GM12878 (cell line): Measurements from ENCODE around the gene STXBP5. TPM values are rescaled to one million over a fixed set of nuclear protein-coding genes. Genes with fewer than 3 reads are reported as not detected.

ENCODE experiments used
- ATAC-seq: fragments of 200-7000 bp; cut with Tn5 transposase; 3 replicates; pipeline ENCODE4 v1.9.1; 2020; ENCODE audit warnings: mild to moderate bottlenecking, moderate library complexity
- BruUV-seq: library from RNA; stranded (reverse); fragments of 400-500 nt; replicated peaks from 2 replicates; lab custom pipeline; 2021; lab: Mats Ljungman, UMichigan
- CTCF ChIA-PET: fragments of 300-600 bp; sonication (Branson Sonifier 250); formaldehyde crosslinking; extraction: SDS; loops from one replicate; lab custom pipeline; 2021; ENCODE audit warnings: inconsistent platforms; lab: Yijun Ruan, JAX
- POLR2A ChIA-PET: fragments of 350-600 bp; formaldehyde crosslinking; extraction: SDS; loops from one replicate; lab custom pipeline; 2021; ENCODE audit warnings: inconsistent platforms; lab: Charles Lee
- RAD21 ChIA-PET: fragments of 300-600 bp; sonication (Branson Sonifier 250); formaldehyde crosslinking; loops from one replicate; lab custom pipeline; 2023; ENCODE audit warnings: antibody characterized with exemption; ENCODE audit not compliant: unreplicated experiment; lab: Charles Lee
- SMC1A ChIA-PET: fragments of 300-600 bp; sonication (Branson Sonifier 250); formaldehyde crosslinking; loops from one replicate; lab custom pipeline; 2023; ENCODE audit not compliant: unreplicated experiment, uncharacterized antibody; lab: Charles Lee
- DNase-seq: peaks from one replicate; pipeline ENCODE4 v3.0.0-alpha.2; 2011; ENCODE audit warnings: low read depth, low spot score
- FAIRE-seq: peaks from 3 replicates; lab custom pipeline; 2011; peaks lifted over from hg19 to GRCh38; lab: Jason Lieb, UNC
- H2AFZ ChIP-seq: 2 replicates; pipeline ENCODE4 v1.6.0; 2011; ENCODE audit warnings: low read depth, low read length, control low read depth; ENCODE audit not compliant: control insufficient read depth
- H3K27ac ChIP-seq: 2 replicates; pipeline ENCODE4 v1.5.1; 2011; ENCODE audit warnings: control low read depth; ENCODE audit not compliant: control insufficient read depth, insufficient read depth
- H3K27me3 ChIP-seq, 2 experiments: replicated peaks in 1 of 2; 2 replicates each; pipeline versions ENCODE4 v1.6.0 to v1.6.1; 2011; ENCODE audit warnings: low read length in 1 of 2; ENCODE audit not compliant: control insufficient read depth in 2 of 2, insufficient read depth in 2 of 2
- H3K36me3 ChIP-seq, 2 experiments: 2 replicates each; pipeline ENCODE4 v1.5.1; 2011; ENCODE audit warnings: low read length in 1 of 2; ENCODE audit not compliant: control insufficient read depth in 2 of 2, insufficient read depth in 2 of 2
- H3K4me1 ChIP-seq: 2 replicates; pipeline ENCODE4 v1.6.1; 2011; ENCODE audit warnings: mild to moderate bottlenecking, low read length, moderate library complexity, mixed read lengths; ENCODE audit not compliant: control insufficient read depth, insufficient read depth
- H3K4me2 ChIP-seq: 2 replicates; pipeline ENCODE4 v1.6.0; 2011; ENCODE audit warnings: control low read depth; ENCODE audit not compliant: control insufficient read depth, insufficient read depth
- H3K4me3 ChIP-seq: fragments of 200-600 bp; sonication (generic); 2 replicates; pipeline ENCODE4 v1.5.1; 2016
- H3K79me2 ChIP-seq: 2 replicates; pipeline ENCODE4 v1.6.0; 2011; ENCODE audit warnings: low read length; ENCODE audit not compliant: control insufficient read depth, insufficient read depth
- H3K9ac ChIP-seq: 2 replicates; pipeline ENCODE4 v1.8.0; 2011; ENCODE audit warnings: low read length, control low read depth, mixed read lengths; ENCODE audit not compliant: control insufficient read depth, insufficient read depth
- H3K9me3 ChIP-seq: replicated peaks from 3 replicates; pipeline ENCODE4 v1.5.1; 2011; ENCODE audit warnings: mild to moderate bottlenecking, low read length; ENCODE audit not compliant: control insufficient read depth, insufficient read depth
- H4K20me1 ChIP-seq: 2 replicates; pipeline ENCODE4 v1.6.0; 2011; ENCODE audit not compliant: control insufficient read depth, insufficient read depth
- EP300 ChIP-seq, 2 experiments: fragments of 150-350 bp in 1 of 2; IDR thresholded peaks; 2 replicates each; pipeline ENCODE4 v1.6.1; 2011 to 2012; ENCODE audit warnings: low read depth in 2 of 2, low read length in 2 of 2, borderline replicate concordance in 1 of 2, improper control_type of control experiment in 1 of 2, inconsistent platforms in 1 of 2; ENCODE audit not compliant: control insufficient read depth in 1 of 2
- ZZZ3 ChIP-seq: IDR thresholded peaks from 2 replicates; pipeline ENCODE4 v1.6.1; 2011; ENCODE audit warnings: low read depth; ENCODE audit not compliant: control insufficient read depth, insufficient read length
- WGBS: methylation state at CpG from one replicate; pipeline ENCODE4 v1.1.6; 2016; ENCODE audit warnings: low lambda C conversion rate; ENCODE audit not compliant: insufficient replicate concordance, insufficient coverage; ENCODE audit errors: missing lambda C conversion rate; 5-methylcytosine and 5-hydroxymethylcytosine counted together
- in situ Hi-C: fragments of 300-500 bp; cut with MboI; formaldehyde crosslinking; loops from 9 replicates; pipeline ENCODE4 v1.14.3; 2018; ENCODE audit warnings: mixed read lengths
- intact Hi-C: fragments of 100-400 bp; cut with micrococcal nuclease; formaldehyde crosslinking; loops from one replicate; pipeline ENCODE4 v1.14.2; 2022; ENCODE audit not compliant: unreplicated experiment
- polyA plus RNA-seq, 11 experiments: library from polyadenylated mRNA; depleted of rRNA in 4 of 11; unstranded in 6 of 11; stranded (reverse) in 5 of 11; fragments of >200 nt; fragmentation: Nextera tagmentation in 4 of 11; fragmentation: Illumina TruSeq in 1 of 11; extraction: Ambion mirVana in 4 of 11; extraction: Trizol in 1 of 11; gene quantifications; 1 replicate in 1 of 11; 2 replicates in 10 of 11; pipeline versions ENCODE4 v1.2.1 to v1.2.3, GENCODE V29; 2011 to 2016; ENCODE audit warnings: inconsistent platforms in 2 of 11, missing spikeins in 2 of 11, low read depth in 1 of 11
- total RNA-seq, 4 experiments: library from RNA; depleted of rRNA in 3 of 4; stranded (reverse); fragments of >200 nt in 3 of 4; fragmentation: Illumina TruSeq in 1 of 4; extraction: Trizol in 1 of 4; gene quantifications; 2 replicates each; pipeline versions ENCODE4 v1.2.1 to v1.2.3, GENCODE V29; 2013 to 2021

STXBP5 gene
- total and polyA plus RNA-seq, 10 of the 15 experiments (the other 5 are each of a cell fraction or from before 2014, with no cell fraction given), result 1.4 to 13.2 (median 8.4) TPM

DNA sequence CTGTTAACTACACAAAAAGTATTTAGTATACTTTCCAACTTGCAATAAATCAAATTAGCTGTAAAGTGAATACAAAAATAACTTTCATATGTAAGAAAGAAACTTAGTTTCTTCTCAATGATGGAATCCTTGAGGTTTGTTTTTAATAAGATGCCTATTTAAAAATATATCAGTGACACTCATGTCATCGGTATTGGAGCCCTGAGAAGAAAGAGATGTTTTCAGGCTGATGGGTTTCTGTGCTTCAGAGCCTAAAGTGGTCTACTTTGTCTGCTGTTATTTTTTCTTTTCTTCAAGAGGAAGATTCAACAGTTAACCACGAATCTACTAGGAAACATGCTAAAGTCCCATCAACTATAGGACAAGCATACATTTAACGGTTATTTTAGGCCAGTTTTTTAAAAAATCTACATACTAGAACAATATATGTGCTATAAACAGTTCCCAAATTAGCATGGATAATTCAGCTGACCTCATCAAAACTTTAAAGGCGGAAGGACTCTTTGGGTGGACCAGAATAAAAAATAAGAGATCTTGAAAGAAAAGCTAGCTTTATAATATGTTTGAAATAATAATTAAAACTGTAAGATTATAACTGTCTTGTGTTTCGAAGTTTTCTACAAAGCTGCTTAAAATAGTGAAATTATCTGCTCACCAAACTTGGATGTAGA lies 157.2 kb downstream of the STXBP5 start:
- Histone ChIP-seq H3K4me3 (no peak overlapping the region), H3K36me3 (no peaks in the 10 kb centered on the region), H4K20me1 (no peaks in the 10 kb centered on the region), H3K4me2 (no peak overlapping the region), H3K79me2 (no peaks in the 10 kb centered on the region), H3K9ac (no peak overlapping the region), H3K27ac (no peak overlapping the region), H3K9me3 (no peaks in the 10 kb centered on the region), H3K4me1 (no peaks in the 10 kb centered on the region), H3K27me3 (no peaks in the 10 kb centered on the region), H2AFZ (no peak overlapping the region)
- 89% methylated on average over 5 of the region's 5 CpGs for WGBS
- RAD21 ChIA-PET, result no interaction called here
- POLR2A ChIA-PET, result no interaction called here
- DNase-seq, result no peak
- CTCF ChIA-PET, result interaction anchor here (1.2 kb wide), 1 partner anchor 10 kb away, joined by 3 read pairs; no protein-coding TSS in a partner anchor
- no peak for ATAC-seq
- SMC1A ChIA-PET, result no interaction called here
- BruUV-seq, result no TSS peak
- intact Hi-C loops (no loop called here), in situ Hi-C loops (no loop called here)
- FAIRE-seq, result no peak
- TF ChIP-seq EP300 (IDR thresholded peaks at IDR 0.05; ENCODE audit: borderline replicate concordance in 1 of 2, control insufficient read depth in 1 of 2, low read depth in 2 of 2, low read length in 2 of 2), result no peak

DNA sequence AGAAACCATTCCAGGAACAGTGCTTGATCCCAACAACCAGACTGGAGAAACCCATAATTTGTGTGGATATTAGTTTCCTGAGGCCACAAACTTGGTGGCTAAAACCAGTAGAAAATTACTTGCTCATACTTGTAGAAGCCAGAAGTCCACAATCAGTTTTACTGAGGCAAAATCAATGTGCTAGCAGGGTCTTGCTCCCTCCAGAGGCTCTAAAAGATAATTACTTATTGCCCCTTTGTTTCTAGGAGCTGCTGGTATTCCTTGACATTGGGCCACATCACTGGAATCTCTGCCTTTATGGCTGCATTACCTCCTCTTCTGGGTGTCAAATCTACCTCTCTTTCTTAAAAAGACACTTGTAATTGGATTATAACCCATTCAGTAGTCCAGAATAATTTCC lies 162.1 kb downstream of the STXBP5 start:
- Histone ChIP-seq H3K4me3 (no peak overlapping the region), H3K9me3 (no peaks in the 10 kb centered on the region), H3K27me3 (no peaks in the 10 kb centered on the region), H3K27ac (no peak overlapping the region), H2AFZ (no peak overlapping the region), H3K4me1 (no peaks in the 10 kb centered on the region), H3K9ac (no peak overlapping the region), H3K36me3 (no peaks in the 10 kb centered on the region), H4K20me1 (no peaks in the 10 kb centered on the region), H3K4me2 (no peak overlapping the region), H3K79me2 (no peaks in the 10 kb centered on the region)
- FAIRE-seq (no peak), DNase-seq (no peak), ATAC-seq (no peak)
- ChIA-PET POLR2A (no interaction called here), CTCF (no interaction called here), SMC1A (no interaction called here), RAD21 (no interaction called here)
- no TSS peak for BruUV-seq
- intact Hi-C loops (no loop called here), in situ Hi-C loops (no loop called here)
- TF ChIP-seq ZZZ3, result no peak
